Panc1 (cell line): ENCODE results near the gene ACYP2. TPM values are rescaled to one million over a fixed set of nuclear protein-coding genes. Genes with fewer than 3 reads are reported as not detected.

Source experiments
- ATAC-seq: fragments of 200-7000 bp; cut with Tn5 transposase; 2 replicates; pipeline ENCODE4 v1.9.1; 2020; ENCODE audit warnings: mild to moderate bottlenecking, moderate library complexity
- BruUV-seq: library from RNA; stranded (reverse); fragments of 400-500 nt; replicated peaks from 2 replicates; lab custom pipeline; 2021; lab: Mats Ljungman, UMichigan
- CTCF ChIA-PET: fragments of 300-600 bp; sonication (Branson Sonifier 250); formaldehyde crosslinking; loops from one replicate; lab custom pipeline; 2022; ENCODE audit warnings: antibody characterized with exemption; lab: Charles Lee
- POLR2A ChIA-PET: fragments of 300-600 bp; sonication (Branson Sonifier 250); formaldehyde crosslinking; loops from one replicate; lab custom pipeline; 2022; ENCODE audit warnings: antibody characterized with exemption; lab: Charles Lee
- DNase-seq: peaks from one replicate; pipeline ENCODE4 v3.0.0-alpha.2; 2010; ENCODE audit warnings: low read depth, low spot score
- H3K27ac ChIP-seq: 2 replicates; pipeline ENCODE4 v1.5.1; 2011; ENCODE audit warnings: mild to moderate bottlenecking, low read length, inconsistent platforms
- H3K27me3 ChIP-seq: fragments of 200-500 bp; sonication (Bioruptor generic); 2 replicates; pipeline ENCODE4 v1.6.0; 2014; ENCODE audit warnings: low read length, inconsistent platforms; ENCODE audit not compliant: control insufficient read depth, insufficient read depth
- H3K36me3 ChIP-seq: fragments of 200-500 bp; sonication (Bioruptor generic); 2 replicates; pipeline ENCODE4 v1.5.1; 2014; ENCODE audit warnings: inconsistent platforms, mild to moderate bottlenecking, low read length, moderate library complexity; ENCODE audit not compliant: control insufficient read depth, insufficient read depth
- H3K4me1 ChIP-seq: 2 replicates; pipeline ENCODE4 v1.5.1; 2011; ENCODE audit warnings: inconsistent platforms, mild to moderate bottlenecking, low read length, moderate library complexity; ENCODE audit not compliant: control insufficient read depth, insufficient read depth
- H3K4me3 ChIP-seq, 2 experiments: 2 replicates each; pipeline ENCODE4 v1.5.1; 2011 to 2012; ENCODE audit warnings: low read depth in 2 of 2, low read length in 2 of 2, mild to moderate bottlenecking in 2 of 2, inconsistent platforms in 1 of 2, moderate library complexity in 1 of 2
- H3K9me3 ChIP-seq: fragments of 200-500 bp; sonication (Bioruptor generic); 2 replicates; pipeline ENCODE4 v1.5.1; 2014; ENCODE audit warnings: low read depth, mild to moderate bottlenecking, inconsistent platforms, low read length, moderate library complexity; ENCODE audit not compliant: control insufficient read depth, insufficient read depth
- POLR2AphosphoS5 ChIP-seq: IDR thresholded peaks from 2 replicates; pipeline ENCODE4 v1.6.1; 2012; ENCODE audit warnings: mild to moderate bottlenecking, low read depth, low read length, moderate library complexity
- SIN3A ChIP-seq: IDR thresholded peaks from 2 replicates; pipeline ENCODE4 v1.6.1; 2012; ENCODE audit warnings: low read depth, mild to moderate bottlenecking, low read length, moderate library complexity, borderline replicate concordance; ENCODE audit not compliant: insufficient read depth
- TCF7L2 ChIP-seq: IDR thresholded peaks from 2 replicates; pipeline ENCODE4 v1.6.1; 2011; ENCODE audit warnings: mild to moderate bottlenecking, low read depth, low read length, inconsistent platforms
- in situ Hi-C: cut with HindIII; loops from 2 replicates; pipeline ENCODE4 v1.10.0; 2016; ENCODE audit warnings: low sequenced_read_pairs, low pct_unique_long_range_greater_than_20kb
- intact Hi-C: fragments of 100-400 bp; cut with micrococcal nuclease; formaldehyde crosslinking; loops from one replicate; pipeline ENCODE4 v1.10.0; 2022; ENCODE audit not compliant: unreplicated experiment
- total RNA-seq: library from RNA; stranded (reverse); gene quantifications from one replicate; pipeline ENCODE4 v1.2.1, GENCODE V29; 2021; ENCODE audit not compliant: unreplicated experiment
- TF ChIP-seq, protein P1 (sequence below), 2 experiments: IDR thresholded peaks; 2 replicates each; pipeline ENCODE4 v1.6.1; 2011 to 2012; ENCODE audit warnings: low read depth in 2 of 2, control low read depth in 1 of 2, low read length in 1 of 2, mild to moderate bottlenecking in 1 of 2, moderate library complexity in 1 of 2; ENCODE audit not compliant: insufficient read depth in 1 of 2
- TF ChIP-seq, protein P2 (sequence below): fragments of 450-650 bp; IDR thresholded peaks from 2 replicates; pipeline ENCODE4 v1.5.1; 2017; ENCODE audit warnings: mild to moderate bottlenecking

ACYP2 gene
- total RNA-seq, 1 experiment from 2014 or later = 11.5 TPM

- POLR2A ChIA-PET = no interaction called here
- no TSS peak for BruUV-seq
- Histone ChIP-seq H3K27ac (no peak overlapping the region), H3K9me3 (no peaks in the 10 kb centered on the region), H3K4me3 (no peak overlapping the region), H3K4me1 (no peaks in the 10 kb centered on the region), H3K27me3 (no peaks in the 10 kb centered on the region), H3K36me3 (no peaks in the 10 kb centered on the region)
- DNase-seq (no peak), ATAC-seq (no peak)
- CTCF ChIA-PET = no interaction called here
- intact Hi-C loops (no loop called here), in situ Hi-C loops (no loop called here)
- TF ChIP-seq TCF7L2 (no peak), SIN3A (no peak), POLR2AphosphoS5 (no peak)
- TF ChIP-seq, protein P1, sequence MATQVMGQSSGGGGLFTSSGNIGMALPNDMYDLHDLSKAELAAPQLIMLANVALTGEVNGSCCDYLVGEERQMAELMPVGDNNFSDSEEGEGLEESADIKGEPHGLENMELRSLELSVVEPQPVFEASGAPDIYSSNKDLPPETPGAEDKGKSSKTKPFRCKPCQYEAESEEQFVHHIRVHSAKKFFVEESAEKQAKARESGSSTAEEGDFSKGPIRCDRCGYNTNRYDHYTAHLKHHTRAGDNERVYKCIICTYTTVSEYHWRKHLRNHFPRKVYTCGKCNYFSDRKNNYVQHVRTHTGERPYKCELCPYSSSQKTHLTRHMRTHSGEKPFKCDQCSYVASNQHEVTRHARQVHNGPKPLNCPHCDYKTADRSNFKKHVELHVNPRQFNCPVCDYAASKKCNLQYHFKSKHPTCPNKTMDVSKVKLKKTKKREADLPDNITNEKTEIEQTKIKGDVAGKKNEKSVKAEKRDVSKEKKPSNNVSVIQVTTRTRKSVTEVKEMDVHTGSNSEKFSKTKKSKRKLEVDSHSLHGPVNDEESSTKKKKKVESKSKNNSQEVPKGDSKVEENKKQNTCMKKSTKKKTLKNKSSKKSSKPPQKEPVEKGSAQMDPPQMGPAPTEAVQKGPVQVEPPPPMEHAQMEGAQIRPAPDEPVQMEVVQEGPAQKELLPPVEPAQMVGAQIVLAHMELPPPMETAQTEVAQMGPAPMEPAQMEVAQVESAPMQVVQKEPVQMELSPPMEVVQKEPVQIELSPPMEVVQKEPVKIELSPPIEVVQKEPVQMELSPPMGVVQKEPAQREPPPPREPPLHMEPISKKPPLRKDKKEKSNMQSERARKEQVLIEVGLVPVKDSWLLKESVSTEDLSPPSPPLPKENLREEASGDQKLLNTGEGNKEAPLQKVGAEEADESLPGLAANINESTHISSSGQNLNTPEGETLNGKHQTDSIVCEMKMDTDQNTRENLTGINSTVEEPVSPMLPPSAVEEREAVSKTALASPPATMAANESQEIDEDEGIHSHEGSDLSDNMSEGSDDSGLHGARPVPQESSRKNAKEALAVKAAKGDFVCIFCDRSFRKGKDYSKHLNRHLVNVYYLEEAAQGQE (IDR thresholded peaks at IDR 0.05; ENCODE audit: insufficient read depth in 1 of 2, low read depth in 2 of 2, low read length in 1 of 2) = no peak
- TF ChIP-seq, protein P2, sequence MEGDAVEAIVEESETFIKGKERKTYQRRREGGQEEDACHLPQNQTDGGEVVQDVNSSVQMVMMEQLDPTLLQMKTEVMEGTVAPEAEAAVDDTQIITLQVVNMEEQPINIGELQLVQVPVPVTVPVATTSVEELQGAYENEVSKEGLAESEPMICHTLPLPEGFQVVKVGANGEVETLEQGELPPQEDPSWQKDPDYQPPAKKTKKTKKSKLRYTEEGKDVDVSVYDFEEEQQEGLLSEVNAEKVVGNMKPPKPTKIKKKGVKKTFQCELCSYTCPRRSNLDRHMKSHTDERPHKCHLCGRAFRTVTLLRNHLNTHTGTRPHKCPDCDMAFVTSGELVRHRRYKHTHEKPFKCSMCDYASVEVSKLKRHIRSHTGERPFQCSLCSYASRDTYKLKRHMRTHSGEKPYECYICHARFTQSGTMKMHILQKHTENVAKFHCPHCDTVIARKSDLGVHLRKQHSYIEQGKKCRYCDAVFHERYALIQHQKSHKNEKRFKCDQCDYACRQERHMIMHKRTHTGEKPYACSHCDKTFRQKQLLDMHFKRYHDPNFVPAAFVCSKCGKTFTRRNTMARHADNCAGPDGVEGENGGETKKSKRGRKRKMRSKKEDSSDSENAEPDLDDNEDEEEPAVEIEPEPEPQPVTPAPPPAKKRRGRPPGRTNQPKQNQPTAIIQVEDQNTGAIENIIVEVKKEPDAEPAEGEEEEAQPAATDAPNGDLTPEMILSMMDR = no peak
These were observed 68.6 kb downstream of the ACYP2 start for GRCh38 chr2:54183972-54184371.

- POLR2A ChIA-PET = no interaction called here
- in situ Hi-C loops (no loop called here), intact Hi-C loops (no loop called here)
- Histone ChIP-seq H3K9me3 (no peaks in the 10 kb centered on the region), H3K27me3 (no peaks in the 10 kb centered on the region), H3K36me3 (no peaks in the 10 kb centered on the region), H3K27ac (no peak overlapping the region), H3K4me1 (no peaks in the 10 kb centered on the region), H3K4me3 (no peak overlapping the region)
- no peak for ATAC-seq
- no peak for DNase-seq
- CTCF ChIA-PET = no interaction called here
- BruUV-seq = no TSS peak
- TF ChIP-seq, protein P1 (IDR thresholded peaks at IDR 0.05; ENCODE audit: insufficient read depth in 1 of 2, low read depth in 2 of 2, low read length in 1 of 2) = no peak
- no peak for TF ChIP-seq SIN3A
- TF ChIP-seq TCF7L2 = no peak
- TF ChIP-seq, protein P2 = no peak
- no peak for TF ChIP-seq POLR2AphosphoS5
These were observed 69.7 kb downstream of the ACYP2 start for GRCh38 chr2:54185105-54185504.
